Epithelial cell of proximal tubule (primary cell): ENCODE results near the gene ARL4C. TPM values are rescaled to one million over a fixed set of nuclear protein-coding genes. Genes with fewer than 3 reads are reported as not detected.

Experiments
- DNase-seq: peaks from one replicate; pipeline ENCODE4 v3.0.0-alpha.2; 2011; ENCODE audit warnings: low read depth
- H3K4me3 ChIP-seq: 2 replicates; pipeline ENCODE4 v1.5.1; 2011; ENCODE audit warnings: low read depth, mild to moderate bottlenecking, low read length
- total RNA-seq: library from RNA; depleted of rRNA; stranded (reverse); fragments of >200 nt; gene quantifications from 2 replicates; pipeline ENCODE4 v1.2.3, GENCODE V29; 2015
- TF ChIP-seq, protein P1 (sequence below): conservative IDR thresholded peaks from 2 replicates; pipeline ENCODE4 v1.5.1; 2012; ENCODE audit warnings: low read depth, mild to moderate bottlenecking, low read length

The ARL4C gene
- total RNA-seq, 1 donor from 2014 or later, result 123 TPM

DNA sequence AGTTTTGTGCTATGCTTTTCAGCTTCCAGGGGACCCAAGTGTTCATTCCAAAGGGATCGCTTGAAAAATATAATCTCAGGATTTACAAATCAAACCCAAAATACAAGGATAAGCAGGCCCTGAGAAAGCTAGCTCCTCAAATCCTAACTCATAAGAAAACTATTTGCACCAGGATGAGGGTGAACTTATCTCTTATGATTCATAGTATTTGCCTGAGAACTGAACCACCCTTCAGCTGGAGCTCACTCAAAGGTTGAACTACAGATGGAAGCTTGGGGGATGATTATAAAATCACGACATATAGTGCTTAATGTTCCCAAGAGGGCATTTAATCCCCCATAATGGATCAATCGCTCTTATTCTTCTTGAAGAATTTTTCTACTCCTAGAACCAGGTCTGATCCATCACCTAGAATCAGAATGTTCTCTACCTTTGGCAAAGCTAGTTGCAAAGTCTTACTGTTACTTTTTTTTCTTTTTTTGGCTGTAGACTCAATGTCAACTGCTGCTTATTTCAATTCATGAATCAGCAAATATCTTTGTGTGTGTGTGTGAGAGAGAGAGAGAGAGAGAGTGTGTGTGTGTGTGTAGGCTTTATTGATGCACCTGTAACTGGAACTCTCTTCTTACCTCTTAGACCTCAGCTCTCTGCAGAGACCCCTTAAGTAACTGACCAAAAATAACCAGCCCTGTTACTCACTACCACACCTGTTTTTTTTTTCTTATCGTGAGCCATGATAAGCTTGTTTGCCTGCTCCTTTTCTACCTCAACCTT, 44.8 kb downstream of the ARL4C start:
- no peak overlapping the region for H3K4me3 ChIP-seq
- DNase-seq, result no peak
- TF ChIP-seq, protein P1, sequence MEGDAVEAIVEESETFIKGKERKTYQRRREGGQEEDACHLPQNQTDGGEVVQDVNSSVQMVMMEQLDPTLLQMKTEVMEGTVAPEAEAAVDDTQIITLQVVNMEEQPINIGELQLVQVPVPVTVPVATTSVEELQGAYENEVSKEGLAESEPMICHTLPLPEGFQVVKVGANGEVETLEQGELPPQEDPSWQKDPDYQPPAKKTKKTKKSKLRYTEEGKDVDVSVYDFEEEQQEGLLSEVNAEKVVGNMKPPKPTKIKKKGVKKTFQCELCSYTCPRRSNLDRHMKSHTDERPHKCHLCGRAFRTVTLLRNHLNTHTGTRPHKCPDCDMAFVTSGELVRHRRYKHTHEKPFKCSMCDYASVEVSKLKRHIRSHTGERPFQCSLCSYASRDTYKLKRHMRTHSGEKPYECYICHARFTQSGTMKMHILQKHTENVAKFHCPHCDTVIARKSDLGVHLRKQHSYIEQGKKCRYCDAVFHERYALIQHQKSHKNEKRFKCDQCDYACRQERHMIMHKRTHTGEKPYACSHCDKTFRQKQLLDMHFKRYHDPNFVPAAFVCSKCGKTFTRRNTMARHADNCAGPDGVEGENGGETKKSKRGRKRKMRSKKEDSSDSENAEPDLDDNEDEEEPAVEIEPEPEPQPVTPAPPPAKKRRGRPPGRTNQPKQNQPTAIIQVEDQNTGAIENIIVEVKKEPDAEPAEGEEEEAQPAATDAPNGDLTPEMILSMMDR, result no peak

DNA sequence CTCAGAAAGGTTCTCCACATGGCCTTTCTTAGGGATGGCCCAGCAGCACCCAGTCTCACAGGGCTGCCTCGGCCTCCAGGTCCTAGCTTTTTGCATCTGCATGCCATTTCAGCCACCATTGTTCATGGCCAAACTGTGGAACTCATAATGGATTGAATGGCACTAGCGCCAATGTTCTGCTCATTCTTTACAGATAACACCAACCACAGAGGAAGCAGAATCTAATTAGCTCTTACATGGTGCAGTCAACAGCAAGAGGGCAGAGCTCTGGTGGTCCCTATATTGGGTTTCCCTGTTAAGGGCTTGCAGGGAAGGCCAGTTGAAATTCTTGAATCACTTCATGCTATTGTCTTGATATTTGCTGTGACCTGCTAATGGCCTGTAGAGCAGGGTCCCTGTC, 45.6 kb downstream of the ARL4C start:
- H3K4me3 ChIP-seq, result no peak overlapping the region
- TF ChIP-seq, protein P1, result no peak
- DNase-seq, result no peak

DNA sequence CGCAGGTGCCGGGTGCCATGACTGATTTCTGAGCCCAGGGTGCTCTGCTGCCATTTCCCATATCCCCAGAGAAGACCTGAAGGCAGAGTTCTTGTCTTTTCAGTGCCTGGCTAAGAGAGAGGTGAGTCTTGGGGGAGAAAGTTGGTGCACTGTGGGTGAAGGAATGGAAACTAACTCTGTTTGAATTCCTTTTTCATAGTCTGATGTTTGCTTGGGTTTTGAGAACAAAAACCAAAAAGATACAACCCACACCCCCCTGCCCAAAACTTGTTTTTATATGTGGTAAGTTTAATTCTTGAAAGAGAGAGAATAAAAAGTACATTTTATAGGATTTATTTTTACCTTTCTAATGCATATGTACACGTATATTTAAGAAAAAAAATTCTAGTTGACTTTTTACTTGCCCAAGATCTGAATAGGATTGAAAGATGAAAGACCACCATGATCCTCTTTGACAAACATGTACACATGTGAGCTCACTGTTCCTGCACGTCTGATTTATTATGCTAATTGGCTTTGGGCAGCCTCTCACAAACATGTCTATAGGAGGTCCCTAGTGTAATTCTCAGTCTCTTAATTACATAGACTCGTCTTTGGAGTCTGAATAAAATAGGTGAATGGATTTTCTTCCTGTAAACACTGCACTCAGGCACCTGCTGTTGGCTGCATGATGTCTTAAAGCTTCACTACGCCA, 46.3 kb downstream of the ARL4C start:
- no peak overlapping the region for H3K4me3 ChIP-seq
- TF ChIP-seq, protein P1, result no peak
- DNase-seq, result no peak

DNA sequence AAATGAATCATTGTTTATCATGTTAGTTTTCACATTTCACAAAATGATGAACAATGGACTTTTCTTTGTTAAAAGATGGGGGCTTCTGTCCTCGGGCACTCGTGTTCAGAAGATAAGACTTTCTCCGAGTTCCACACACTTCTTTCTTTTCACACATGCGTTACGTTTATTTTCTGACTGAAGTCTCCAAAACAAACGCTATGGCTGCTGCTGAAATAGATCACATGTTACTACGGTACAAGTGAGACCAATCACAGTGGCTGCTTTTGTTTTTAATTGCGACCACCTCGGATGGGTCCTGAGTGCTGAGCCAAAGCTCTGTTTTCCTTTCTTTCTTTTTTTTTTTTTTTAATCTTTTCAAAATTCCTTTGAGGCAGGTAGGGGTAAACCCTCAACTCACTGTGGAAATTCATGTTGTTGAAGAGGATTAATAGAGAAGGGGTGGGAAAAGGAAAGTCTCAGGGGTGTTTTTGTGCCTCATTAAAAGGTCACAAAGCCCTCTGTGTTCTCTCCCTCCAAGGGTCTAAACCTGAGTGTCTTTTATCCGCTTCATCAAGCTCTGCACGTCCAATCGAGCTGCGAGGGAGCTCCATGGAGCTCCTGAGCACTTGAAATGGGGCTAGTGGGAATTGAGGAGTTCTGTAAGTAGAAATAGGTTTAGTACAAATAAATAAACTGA, 48.2 kb downstream of the ARL4C start:
- H3K4me3 ChIP-seq, result no peak overlapping the region
- no peak for DNase-seq
- TF ChIP-seq, protein P1, result no peak

DNA sequence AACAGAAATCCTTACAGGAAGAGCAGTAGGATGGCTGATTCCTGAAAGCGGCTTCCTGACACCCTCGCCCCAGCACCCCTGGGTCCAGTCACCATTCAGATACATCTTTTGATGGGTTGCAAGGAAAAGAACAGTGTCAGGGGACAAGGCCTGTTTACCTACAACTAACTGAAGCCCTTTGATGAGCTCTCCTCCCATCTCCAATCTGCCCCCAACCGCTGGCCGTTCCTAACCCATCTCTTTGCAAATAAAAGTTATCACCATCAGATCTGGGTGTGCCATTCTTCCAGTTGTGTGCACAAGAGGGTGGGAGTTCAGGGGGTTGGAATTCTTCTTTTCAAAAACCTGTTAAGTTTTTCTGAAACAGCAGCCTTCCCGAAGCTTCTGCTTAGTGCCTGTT, 48.9 kb downstream of the ARL4C start:
- no peak overlapping the region for H3K4me3 ChIP-seq
- no peak for DNase-seq
- TF ChIP-seq, protein P1, result no peak

DNA sequence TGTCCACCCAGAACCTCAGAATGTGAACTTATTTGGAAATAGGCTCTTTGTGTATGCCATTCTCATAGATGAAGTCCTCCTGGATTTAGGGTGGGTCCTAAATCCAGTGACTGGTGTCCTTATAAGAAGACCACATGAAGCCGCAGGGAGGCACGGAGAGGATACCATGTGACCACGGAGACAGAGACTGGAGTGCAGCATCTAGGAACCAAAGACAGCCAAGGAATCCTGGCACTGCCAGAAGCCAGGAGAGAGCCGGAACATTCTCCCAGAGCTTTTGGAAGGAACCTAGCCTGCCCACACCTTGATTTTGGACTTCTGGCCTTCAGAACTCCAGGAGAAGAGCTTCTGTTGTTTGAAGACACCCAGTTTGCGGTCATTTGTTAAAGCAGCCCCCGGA, 49.7 kb downstream of the ARL4C start:
- TF ChIP-seq, protein P1, result no peak
- no peak overlapping the region for H3K4me3 ChIP-seq
- DNase-seq, result no peak
